HG03060 (cell line): ENCODE results near the gene FAM53A.
"Not testable (repeated sequence)": the region's sequence is repeated elsewhere in the genome, so short reads cannot be mapped to it uniquely, and the experiment has no call there.

Experiments
- ATAC-seq: cut with Tn5 transposase; IDR thresholded peaks from one replicate; pipeline ENCODE4 v1.9.1; 2021; ENCODE audit warnings: low read depth, moderate number of reproducible peaks; ENCODE audit not compliant: unreplicated experiment

The FAM53A gene

GRCh38 chr4:1642196-1642951 lies 41.7 kb downstream of the FAM53A start:
- ATAC-seq: no peak

GRCh38 chr4:1641671-1642070 lies 42.4 kb downstream of the FAM53A start:
- no peak for ATAC-seq

- not testable (repeated sequence) for ATAC-seq
These were observed 43.2 kb downstream of the FAM53A start for GRCh38 chr4:1640716-1641503.

GRCh38 chr4:1640190-1640589 lies 43.9 kb downstream of the FAM53A start:
- ATAC-seq: no peak

- ATAC-seq: no peak
These were observed 44.7 kb downstream of the FAM53A start for GRCh38 chr4:1639299-1639868.

GRCh38 chr4:1638873-1639272 lies 45.2 kb downstream of the FAM53A start:
- no peak for ATAC-seq

GRCh38 chr4:1638272-1638598 lies 45.9 kb downstream of the FAM53A start:
- no peak for ATAC-seq

GRCh38 chr4:1637580-1638271 lies 46.4 kb downstream of the FAM53A start:
- ATAC-seq: no peak

GRCh38 chr4:1636490-1637211 lies 47.5 kb downstream of the FAM53A start:
- no peak for ATAC-seq

GRCh38 chr4:1635464-1635863 lies 48.6 kb downstream of the FAM53A start:
- ATAC-seq: no peak

GRCh38 chr4:1633993-1634392 lies 50.1 kb downstream of the FAM53A start:
- ATAC-seq: no peak

- ATAC-seq: no peak
These were observed 51.7 kb downstream of the FAM53A start for GRCh38 chr4:1632109-1633104.

- no peak for ATAC-seq
These were observed 53.0 kb downstream of the FAM53A start for GRCh38 chr4:1631136-1631535.

- ATAC-seq: no peak
These were observed 53.8 kb downstream of the FAM53A start for GRCh38 chr4:1630266-1630665.

- ATAC-seq: no peak
These were observed 54.4 kb downstream of the FAM53A start for GRCh38 chr4:1629699-1630083.

GRCh38 chr4:1628892-1629698 lies 55.0 kb downstream of the FAM53A start:
- ATAC-seq: no peak

GRCh38 chr4:1627417-1628313 lies 56.4 kb downstream of the FAM53A start:
- ATAC-seq: no peak

- ATAC-seq: no peak
These were observed 57.2 kb downstream of the FAM53A start for GRCh38 chr4:1626941-1627340.
